NOMO-1 treated with DMSO at 0.1 percent for 48 hours (cell line): ENCODE measurements around the gene MICB.

Experiments
- DNase-seq: peaks from one replicate; lab custom pipeline; 2025; ENCODE audit not compliant: unreplicated experiment; lab: John Stamatoyannopoulos, UW

Gene MICB

DNA sequence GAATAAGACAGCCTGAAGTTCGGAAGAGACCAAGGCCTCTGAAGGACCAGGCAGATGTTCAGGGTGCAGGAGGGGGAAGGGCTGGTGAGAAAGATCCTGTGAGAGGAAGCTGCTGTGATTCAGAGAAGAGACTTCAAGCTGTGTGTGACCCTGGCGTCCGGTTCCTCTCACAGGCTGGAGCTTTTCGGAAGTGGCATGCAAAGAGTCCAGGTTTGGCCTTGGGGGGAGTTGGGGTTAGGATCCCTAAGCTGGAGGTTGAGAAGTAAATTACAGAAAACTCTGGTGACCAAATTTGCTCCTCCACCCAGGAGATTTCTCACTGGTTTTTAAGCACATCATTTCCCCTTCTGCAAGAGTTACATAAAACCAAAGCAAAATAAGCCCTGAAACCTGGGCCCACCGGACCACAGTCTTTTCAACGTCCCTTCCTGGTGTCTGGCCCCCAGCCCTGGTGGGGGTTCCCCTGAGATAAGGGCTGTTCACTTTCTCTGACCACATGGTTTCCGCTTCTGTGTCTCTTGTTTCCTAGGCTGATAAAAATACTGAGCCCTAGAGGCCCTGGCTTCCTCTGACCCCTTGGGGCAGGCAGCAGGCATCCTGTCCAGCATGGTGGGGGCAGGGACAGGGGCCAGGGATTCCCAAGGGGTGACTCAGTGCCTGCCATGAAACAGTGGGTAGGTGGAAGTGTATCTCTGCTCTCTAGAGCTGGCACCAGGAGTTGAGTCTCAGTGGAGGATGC, 62.2 kb downstream of the MICB start:
- peak; percentile 96 for DNase-seq

- DNase-seq = no peak
Observed at GRCh38 chr6:31560697-31561058, 62.7 kb downstream of the MICB start.
